Activated naive CD4-positive, alpha-beta T cell treated with anti-CD3 and anti-CD28 coated beads, Interleukin-2, amount 50 U/mL, for 16 hours (primary cell): ENCODE measurements around the gene SIPA1L3.

Experiments
- DNase-seq: peaks from one replicate; pipeline ENCODE4 v3.0.0-alpha.2; 2020

The SIPA1L3 gene

DNA sequence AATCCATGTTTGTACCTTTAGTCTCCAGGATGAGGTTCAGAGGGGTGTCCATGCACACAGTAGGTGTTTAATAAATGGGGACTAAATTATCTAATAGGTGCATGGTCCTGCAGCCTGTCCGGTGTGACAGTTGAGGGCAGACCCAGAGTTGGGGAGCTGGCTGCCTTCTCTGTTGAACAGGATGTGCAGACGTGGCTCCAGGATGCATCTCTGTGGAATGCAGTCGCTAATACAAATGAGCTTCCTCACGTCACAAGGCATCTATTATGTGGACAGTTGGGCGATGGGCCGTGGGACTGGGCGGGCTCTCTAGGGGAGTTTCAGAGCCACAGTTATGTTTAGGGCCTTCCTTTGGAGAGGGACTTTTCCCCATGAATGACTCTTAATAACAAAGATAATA is 71.0 kb downstream of the SIPA1L3 start:
- no peak for DNase-seq

- DNase-seq, result no peak
Measured at GRCh38 chr19:37979547-37980082, 72.6 kb downstream of the SIPA1L3 start.

GRCh38 chr19:37980419-37981170 is 73.6 kb downstream of the SIPA1L3 start:
- no peak for DNase-seq

DNA sequence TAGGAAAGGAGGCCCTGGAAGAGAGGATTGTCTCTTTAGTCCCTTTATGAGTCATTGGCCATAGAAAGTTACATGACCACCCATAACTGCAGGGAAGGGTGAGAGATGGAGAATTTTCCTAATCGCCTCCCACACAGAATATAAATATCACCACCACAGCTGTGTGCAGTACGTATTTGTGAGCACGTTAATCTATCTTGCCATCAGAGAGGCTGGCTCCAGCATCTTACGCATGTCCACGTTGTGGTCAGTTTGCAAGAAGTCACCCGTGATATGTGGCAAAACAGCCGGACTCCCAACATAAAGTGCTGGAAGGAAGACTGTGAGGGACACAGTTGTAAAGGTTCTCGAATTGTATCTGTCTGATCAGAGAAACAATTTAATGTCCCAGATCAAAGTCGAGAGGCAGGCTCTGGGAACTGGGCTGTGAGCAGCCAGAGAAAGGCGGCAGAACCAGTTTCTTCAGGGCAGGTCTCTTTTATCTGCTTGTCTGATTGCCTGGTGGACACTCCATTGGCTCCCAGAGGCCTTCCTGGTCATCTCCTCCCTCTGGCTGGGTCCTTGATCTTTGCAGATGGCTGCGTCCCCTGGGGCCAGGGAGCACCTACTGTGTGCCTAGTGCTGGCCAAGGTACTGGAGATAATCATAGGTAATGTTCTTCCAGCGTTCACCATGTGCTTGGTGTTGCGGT is 74.9 kb downstream of the SIPA1L3 start:
- DNase-seq, result no peak

- DNase-seq, result no peak
Measured at GRCh38 chr19:37982655-37983054, 75.6 kb downstream of the SIPA1L3 start.

DNA sequence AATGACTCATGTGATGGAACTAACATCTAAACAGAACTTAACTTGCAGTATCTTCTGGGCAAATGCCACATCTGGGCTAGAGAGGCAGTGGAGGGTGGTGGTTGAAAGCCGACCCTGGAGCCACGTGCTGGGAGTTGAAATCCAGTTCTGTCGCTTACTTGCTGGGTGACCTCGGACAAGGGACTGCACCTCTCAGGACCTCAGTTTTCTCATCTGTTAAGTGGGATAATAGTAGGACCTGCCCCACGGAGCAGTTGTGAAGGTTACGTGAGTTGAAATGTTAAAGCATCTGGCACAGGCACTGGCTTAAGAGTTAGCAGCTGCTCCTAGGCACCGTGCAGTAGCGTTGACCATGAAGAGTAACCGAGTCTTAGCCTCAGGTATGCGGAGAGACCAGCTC is 76.1 kb downstream of the SIPA1L3 start:
- DNase-seq, result no peak

DNA sequence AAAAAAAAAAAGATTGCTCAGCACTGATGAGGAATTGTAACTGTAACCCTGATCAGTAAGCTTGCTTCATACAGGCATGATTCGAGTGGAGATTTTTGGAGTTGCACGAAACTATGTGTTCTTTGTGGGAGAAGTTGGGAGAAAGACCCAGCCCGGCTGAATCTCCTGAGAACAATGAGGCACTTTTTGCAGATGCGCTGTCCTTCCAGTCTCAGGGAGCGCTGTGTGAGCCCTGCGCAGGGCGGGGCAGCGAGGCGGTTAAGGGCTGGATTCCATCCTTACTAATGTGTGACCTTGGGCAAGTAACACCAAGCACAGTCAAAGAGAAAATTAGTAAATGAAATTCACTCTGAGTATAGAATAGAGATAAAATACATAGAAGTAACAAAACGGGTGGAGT is 76.9 kb downstream of the SIPA1L3 start:
- no peak for DNase-seq

DNA sequence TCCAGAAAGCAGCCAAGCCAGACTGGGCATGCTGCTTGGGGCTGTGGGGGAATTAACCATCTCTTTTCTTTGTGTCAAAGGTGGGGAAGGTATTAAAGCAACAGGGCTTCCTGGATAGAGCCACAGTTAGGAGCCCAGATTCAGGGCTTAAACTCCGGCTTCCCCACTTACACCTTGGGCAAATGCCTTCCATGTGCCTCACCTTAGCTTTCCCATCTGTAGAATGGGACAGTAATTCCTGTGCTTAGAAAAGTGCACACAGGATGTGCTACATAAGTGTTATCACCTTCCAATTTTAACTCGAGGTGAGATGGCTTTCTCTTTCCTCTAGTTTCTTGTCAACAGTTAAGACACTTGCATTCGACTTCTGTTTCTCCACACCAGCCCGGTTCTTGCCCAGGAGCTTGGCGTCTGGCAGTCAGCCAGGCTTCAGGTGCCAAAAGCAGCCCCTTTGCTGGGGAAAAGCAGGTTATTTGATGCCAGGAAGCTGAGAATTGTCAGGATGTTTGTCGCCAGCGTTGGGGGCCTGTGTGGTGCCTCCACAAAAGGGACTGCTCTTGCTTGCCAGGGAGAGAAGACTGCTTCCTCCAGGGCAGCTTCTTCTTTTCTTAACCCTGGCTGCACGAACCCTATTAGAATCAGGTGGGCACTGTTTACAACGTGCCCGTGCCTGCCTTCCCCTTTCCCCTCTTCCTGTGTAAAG is 79.2 kb downstream of the SIPA1L3 start:
- no peak for DNase-seq

DNA sequence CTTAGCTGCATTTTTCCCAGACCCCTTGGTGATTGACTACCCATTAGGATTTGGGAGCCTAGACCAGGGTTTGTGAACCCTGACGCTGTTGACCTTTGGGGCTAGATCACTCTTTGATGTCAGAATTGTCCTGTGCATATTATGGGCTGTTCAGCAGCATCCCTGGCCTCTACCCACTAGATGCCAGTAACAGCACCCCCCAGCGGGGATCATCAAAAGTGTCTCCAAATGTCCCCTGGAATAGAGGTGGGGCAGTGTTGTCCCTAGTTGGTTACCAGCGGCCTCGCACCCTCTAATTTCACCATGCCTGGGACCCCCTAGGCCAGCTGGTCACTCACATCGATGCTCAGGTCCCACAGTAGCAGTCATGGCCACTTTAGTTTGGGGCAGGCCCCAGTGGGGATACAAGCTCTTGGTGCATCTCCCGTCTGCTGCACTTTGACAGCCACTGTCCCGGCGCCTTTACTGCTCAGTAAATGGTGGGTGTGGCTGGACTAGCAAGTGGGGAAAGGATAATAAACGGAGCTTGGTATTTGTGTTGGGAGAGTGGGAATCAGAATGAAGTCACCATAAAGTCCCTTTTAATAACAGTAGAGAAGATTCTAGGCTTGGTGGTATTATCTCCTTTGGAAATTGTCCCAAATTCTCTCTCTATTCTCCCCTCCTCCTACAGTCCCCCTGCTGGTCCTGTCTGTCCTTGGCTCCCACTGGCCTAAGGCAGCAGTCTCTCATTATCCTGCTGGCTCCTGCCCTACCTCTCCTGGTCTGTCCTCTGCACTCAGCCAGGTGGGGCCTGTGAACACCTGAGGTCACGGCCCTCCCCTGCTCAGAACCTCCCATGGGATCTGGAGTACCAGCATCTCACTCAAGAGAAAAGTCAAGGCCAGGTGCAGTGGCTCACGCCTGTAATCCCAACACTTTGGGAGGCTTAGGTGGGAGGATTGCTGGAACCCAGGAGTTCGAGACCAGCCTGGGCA is 80.6 kb downstream of the SIPA1L3 start:
- no peak for DNase-seq

DNA sequence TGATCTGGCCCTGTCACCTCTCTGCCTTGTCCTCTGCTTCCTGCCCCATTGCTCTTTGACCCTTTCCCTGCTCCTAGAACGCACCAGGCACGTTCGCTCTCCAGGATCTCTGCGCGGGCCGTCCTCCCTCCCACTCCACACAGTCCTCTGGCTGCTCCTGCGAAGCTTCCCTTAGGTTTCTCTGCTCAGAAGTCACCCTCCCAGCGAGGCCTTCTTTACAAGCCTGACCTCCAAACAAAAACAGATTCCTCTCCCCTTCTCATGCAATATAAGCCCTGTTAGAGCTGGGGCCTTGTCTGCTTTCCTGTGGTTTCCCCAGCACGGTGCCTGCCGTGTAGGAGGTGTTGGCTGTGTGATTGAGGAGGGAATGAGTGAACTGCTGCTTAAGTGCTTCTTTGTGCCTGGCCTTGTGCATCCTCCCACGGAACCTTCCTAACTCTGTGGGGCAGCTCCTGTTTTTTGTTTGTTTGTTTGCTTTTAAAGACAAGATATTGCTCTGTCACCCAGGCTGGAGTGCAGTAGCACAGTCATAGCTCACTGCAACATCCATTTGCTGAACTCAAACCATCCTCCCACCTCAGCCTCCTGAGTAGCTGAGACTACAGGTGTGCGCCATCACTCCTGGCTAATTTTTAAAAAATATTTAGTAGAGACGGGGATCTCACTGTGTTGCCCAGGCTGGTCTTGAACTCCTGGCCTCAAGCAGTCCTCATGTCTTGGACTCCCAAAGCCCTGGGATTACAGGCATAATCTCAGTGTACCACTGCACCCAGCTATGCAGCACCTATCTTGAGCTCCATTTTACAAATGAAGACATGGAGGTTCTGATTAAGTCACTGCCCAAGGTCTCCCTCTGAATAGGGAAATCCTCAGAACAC is 82.0 kb downstream of the SIPA1L3 start:
- no peak for DNase-seq

DNA sequence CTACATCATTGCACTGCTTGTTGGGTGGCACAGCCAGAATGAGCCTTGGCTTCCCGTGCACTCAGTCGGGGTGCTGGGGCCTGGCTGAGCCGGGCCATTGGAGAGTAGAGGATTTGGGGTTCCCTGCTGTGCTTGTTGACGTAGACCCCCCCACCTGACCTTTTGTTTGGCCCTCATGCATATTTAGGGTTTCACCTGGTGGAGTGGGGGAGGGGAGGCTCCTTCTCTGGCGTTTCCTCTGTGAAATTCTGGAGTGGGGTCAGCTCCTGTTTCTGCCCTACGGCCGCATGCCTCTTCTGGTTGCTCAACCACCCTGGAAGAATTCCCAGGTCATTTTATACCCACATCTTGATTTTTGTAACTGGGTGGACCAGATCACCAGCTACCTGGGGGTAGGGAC is 82.8 kb downstream of the SIPA1L3 start:
- DNase-seq, result no peak

GRCh38 chr19:37990362-37990761 is 83.4 kb downstream of the SIPA1L3 start:
- no peak for DNase-seq

DNA sequence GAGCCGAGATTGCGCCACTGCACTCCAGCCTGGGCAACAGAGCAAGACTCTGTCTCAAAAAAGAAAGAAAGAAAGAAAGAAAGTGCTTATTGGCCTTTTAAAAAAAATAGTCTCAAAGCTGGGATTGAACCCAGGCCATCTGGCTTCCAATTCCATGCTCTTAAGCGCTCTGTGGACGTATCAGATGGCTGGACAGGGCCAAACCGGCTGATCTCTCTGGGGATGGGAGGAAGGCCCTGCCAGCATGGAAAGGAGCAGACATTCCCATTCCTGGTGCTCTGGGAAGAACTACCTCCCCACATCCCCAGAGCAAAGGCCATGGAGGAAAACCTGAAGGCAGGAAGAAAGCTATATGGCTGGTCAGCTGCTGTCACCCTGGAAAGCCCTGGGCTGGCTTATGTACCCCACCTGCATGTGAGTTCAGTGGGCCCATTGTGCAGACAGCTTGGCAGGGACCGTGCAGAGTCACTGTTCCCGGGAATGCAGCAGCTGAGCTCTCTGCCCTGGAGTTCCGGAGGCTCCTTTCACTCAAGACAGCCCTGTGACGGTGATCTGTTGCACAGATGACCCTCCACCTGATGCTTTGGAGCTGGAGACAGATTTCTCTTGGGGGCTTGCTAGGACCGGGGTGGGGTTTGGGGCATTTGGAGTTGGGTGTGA is 84.3 kb downstream of the SIPA1L3 start:
- no peak for DNase-seq

DNA sequence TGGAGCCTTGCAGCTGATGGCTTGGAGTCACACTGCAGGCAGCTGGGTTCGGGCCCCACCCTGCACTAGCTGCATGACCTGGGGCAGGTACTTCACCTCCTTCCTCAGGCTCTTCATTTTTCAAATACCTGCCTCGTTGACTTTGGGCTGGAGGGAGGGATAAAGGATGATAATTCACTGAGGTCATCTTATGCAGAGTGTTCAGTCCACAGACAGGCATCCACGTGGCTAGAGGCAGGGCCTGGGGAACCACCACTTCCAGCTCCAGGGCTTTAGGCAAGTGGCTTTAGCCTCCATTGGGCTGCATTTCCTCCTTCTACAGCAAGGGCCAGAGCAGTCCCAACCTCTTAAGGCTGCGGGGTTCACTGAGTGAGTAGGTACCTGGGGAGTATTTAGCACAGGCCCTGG is 84.8 kb downstream of the SIPA1L3 start:
- DNase-seq, result no peak

- DNase-seq, result no peak
Measured at GRCh38 chr19:37992761-37993160, 85.8 kb downstream of the SIPA1L3 start.

DNA sequence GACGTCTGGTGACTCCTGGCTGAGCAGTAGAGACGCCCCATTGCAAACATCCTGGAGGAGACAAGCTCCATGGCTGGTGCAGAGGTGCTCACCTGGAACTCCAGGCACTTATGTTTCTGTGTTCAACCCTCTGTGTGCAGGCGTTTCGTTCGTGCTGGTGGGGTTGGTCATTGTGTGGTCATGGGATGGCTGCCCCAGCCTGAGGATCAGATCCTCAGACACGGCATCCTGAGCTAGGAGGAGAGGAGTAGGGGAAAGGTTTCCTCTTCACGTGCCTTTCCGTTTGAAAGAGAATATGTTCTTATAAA is 87.8 kb downstream of the SIPA1L3 start:
- no peak for DNase-seq

- no peak for DNase-seq
Measured at GRCh38 chr19:37995346-37995745, 88.3 kb downstream of the SIPA1L3 start.

- no peak for DNase-seq
Measured at GRCh38 chr19:37997911-37998344, 90.9 kb downstream of the SIPA1L3 start.

DNA sequence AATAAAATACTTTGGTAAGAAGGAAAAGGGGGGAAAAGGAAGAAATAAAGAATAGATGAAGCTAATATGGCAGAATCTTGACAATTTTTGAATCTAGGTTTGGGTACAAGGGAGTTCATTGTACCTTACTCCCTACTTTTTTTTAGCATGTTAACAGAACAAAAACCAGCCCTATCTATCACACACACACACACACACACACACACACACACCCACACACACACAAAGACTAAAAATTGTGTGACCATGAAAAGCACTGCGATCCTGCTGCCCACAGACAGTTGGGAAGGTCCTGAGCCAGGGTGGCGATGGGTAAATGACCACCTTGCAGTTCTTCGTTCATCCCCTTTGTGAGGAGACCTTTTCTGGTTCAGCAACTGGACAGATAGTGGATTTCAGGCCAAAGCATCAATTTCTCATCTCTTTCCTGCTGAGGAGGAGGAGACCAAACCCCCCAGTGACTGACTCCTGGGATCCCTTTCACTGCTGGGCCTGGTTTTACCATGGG is 91.8 kb downstream of the SIPA1L3 start:
- DNase-seq, result no peak

- no peak for DNase-seq
Measured at GRCh38 chr19:37999309-38000213, 92.6 kb downstream of the SIPA1L3 start.
